ENCODE measurements around the gene EIF2S2.

DNA sequence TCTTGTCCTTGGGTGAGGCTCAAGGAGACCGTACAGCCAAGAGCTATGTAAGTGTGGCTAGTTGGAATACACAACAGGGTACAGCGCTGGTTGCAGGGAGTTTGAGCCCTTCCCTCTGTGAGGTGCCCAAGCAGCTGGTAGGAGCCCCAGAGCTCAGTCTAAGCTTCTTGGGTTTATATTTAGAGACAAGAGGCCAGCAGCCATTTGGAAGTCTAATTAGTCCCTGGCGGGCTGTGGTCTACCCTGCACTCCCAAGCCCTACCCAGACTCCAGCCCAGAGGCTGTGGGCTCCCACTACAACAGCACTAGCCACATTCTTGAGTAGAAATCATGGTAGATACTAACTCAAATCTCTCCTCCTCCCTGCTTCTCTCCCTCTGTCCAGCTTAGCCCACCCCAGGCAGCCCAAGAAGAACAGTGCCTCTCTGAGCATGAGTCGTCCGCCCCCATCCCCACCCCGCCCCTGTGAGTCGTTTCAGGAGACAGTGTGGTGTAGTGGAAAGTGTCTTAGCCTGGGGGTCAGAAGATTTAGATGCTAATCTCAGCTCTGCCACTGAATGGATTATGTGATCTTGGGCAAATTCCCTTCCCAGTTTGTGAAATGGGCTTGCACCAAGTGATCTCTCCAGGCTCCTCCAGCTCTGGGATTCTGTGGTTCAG is 37.8 kb downstream of the EIF2S2 start:
- TF ChIP-seq POLR2AphosphoS5 (IDR thresholded peaks at IDR 0.05; ENCODE audit: low read depth): no peak
- TF ChIP-seq, protein P1, sequence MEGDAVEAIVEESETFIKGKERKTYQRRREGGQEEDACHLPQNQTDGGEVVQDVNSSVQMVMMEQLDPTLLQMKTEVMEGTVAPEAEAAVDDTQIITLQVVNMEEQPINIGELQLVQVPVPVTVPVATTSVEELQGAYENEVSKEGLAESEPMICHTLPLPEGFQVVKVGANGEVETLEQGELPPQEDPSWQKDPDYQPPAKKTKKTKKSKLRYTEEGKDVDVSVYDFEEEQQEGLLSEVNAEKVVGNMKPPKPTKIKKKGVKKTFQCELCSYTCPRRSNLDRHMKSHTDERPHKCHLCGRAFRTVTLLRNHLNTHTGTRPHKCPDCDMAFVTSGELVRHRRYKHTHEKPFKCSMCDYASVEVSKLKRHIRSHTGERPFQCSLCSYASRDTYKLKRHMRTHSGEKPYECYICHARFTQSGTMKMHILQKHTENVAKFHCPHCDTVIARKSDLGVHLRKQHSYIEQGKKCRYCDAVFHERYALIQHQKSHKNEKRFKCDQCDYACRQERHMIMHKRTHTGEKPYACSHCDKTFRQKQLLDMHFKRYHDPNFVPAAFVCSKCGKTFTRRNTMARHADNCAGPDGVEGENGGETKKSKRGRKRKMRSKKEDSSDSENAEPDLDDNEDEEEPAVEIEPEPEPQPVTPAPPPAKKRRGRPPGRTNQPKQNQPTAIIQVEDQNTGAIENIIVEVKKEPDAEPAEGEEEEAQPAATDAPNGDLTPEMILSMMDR (IDR thresholded peaks at IDR 0.05; ENCODE audit: insufficient read depth, low read length): no peak
